ENCODE measurements around the gene C16orf89.

GRCh38 chr16:5045499-5046115 is 20.1 kb downstream of the C16orf89 start:
- TF ChIP-seq, protein P1, sequence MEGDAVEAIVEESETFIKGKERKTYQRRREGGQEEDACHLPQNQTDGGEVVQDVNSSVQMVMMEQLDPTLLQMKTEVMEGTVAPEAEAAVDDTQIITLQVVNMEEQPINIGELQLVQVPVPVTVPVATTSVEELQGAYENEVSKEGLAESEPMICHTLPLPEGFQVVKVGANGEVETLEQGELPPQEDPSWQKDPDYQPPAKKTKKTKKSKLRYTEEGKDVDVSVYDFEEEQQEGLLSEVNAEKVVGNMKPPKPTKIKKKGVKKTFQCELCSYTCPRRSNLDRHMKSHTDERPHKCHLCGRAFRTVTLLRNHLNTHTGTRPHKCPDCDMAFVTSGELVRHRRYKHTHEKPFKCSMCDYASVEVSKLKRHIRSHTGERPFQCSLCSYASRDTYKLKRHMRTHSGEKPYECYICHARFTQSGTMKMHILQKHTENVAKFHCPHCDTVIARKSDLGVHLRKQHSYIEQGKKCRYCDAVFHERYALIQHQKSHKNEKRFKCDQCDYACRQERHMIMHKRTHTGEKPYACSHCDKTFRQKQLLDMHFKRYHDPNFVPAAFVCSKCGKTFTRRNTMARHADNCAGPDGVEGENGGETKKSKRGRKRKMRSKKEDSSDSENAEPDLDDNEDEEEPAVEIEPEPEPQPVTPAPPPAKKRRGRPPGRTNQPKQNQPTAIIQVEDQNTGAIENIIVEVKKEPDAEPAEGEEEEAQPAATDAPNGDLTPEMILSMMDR (IDR thresholded peaks at IDR 0.05), result no peak
- TF ChIP-seq POLR2A (IDR thresholded peaks at IDR 0.05), result no peak
